GM12878 (cell line): ENCODE data around the gene GCSAM. TPM values are rescaled to one million over a fixed set of nuclear protein-coding genes. Genes with fewer than 3 reads are reported as not detected.

Experiments used
- ASH2L ChIP-seq: fragments of 300-600, 200-600 bp; sonication (generic); IDR thresholded peaks from 2 replicates; pipeline ENCODE4 v1.6.1; 2017; ENCODE audit warnings: low read depth, mild to moderate bottlenecking, borderline replicate concordance
- ATF7 ChIP-seq: fragments of 450-650 bp; IDR thresholded peaks from 2 replicates; pipeline ENCODE4 v1.6.1; 2016; ENCODE audit warnings: low read depth, mild to moderate bottlenecking
- DPF2 ChIP-seq: fragments of 450-650 bp; IDR thresholded peaks from 2 replicates; pipeline ENCODE4 v1.6.1; 2017; ENCODE audit warnings: mild to moderate bottlenecking
- IRF4 ChIP-seq: IDR thresholded peaks from 2 replicates; pipeline ENCODE4 v1.6.1; 2011; ENCODE audit warnings: low read depth, low read length
- MEF2A ChIP-seq: IDR thresholded peaks from 2 replicates; pipeline ENCODE4 v1.6.1; 2011; ENCODE audit warnings: low read depth, mild to moderate bottlenecking, low read length, moderate library complexity; ENCODE audit not compliant: insufficient read depth
- MYC ChIP-seq: IDR thresholded peaks from 2 replicates; pipeline ENCODE4 v1.6.1; 2011; ENCODE audit warnings: mild to moderate bottlenecking, low read length, moderate library complexity, inconsistent platforms; ENCODE audit not compliant: insufficient read depth, insufficient replicate concordance, insufficient read length, severe bottlenecking
- NR2F1 ChIP-seq: fragments of 450-650 bp; conservative IDR thresholded peaks from 2 replicates; pipeline ENCODE4 v1.6.1; 2017; ENCODE audit warnings: mild to moderate bottlenecking
- POLR2AphosphoS5 ChIP-seq: IDR thresholded peaks from 2 replicates; pipeline ENCODE4 v1.6.1; 2011; ENCODE audit warnings: mild to moderate bottlenecking, low read length, inconsistent platforms
- STAT1 ChIP-seq: fragments of 450-650 bp; conservative IDR thresholded peaks from 2 replicates; pipeline ENCODE4 v1.6.1; 2014; ENCODE audit warnings: antibody characterized with exemption, mild to moderate bottlenecking
- TCF3 ChIP-seq: IDR thresholded peaks from 2 replicates; pipeline ENCODE4 v1.6.1; 2012; ENCODE audit warnings: low read depth, mild to moderate bottlenecking, low read length, borderline replicate concordance; ENCODE audit not compliant: insufficient read depth
- YBX1 ChIP-seq: fragments of 450-650 bp; IDR thresholded peaks from 2 replicates; pipeline ENCODE4 v1.6.1; 2016; ENCODE audit warnings: antibody characterized with exemption
- ZBED1 ChIP-seq: IDR thresholded peaks from 2 replicates; pipeline ENCODE4 v1.6.1; 2016; ENCODE audit warnings: borderline replicate concordance
- ZNF24 ChIP-seq: fragments of 450-650 bp; IDR thresholded peaks from 2 replicates; pipeline ENCODE4 v1.6.1; 2017; ENCODE audit warnings: antibody characterized with exemption, mild to moderate bottlenecking
- polyA plus RNA-seq, 11 experiments: library from polyadenylated mRNA; depleted of rRNA in 4 of 11; unstranded in 6 of 11; stranded (reverse) in 5 of 11; fragments of >200 nt; fragmentation: Nextera tagmentation in 4 of 11; fragmentation: Illumina TruSeq in 1 of 11; extraction: Ambion mirVana in 4 of 11; extraction: Trizol in 1 of 11; gene quantifications; 1 replicate in 1 of 11; 2 replicates in 10 of 11; pipeline versions ENCODE4 v1.2.1 to v1.2.3, GENCODE V29; 2011 to 2016; ENCODE audit warnings: inconsistent platforms in 2 of 11, missing spikeins in 2 of 11, low read depth in 1 of 11
- total RNA-seq, 4 experiments: library from RNA; depleted of rRNA in 3 of 4; stranded (reverse); fragments of >200 nt in 3 of 4; fragmentation: Illumina TruSeq in 1 of 4; extraction: Trizol in 1 of 4; gene quantifications; 2 replicates each; pipeline versions ENCODE4 v1.2.1 to v1.2.3, GENCODE V29; 2013 to 2021
- TF ChIP-seq, protein P1 (sequence below): fragments of 150-350 bp; IDR thresholded peaks from 2 replicates; pipeline ENCODE4 v1.6.1; 2014; ENCODE audit warnings: mild to moderate bottlenecking, low read depth, low read length
- TF ChIP-seq, protein P2 (sequence below): IDR thresholded peaks from 2 replicates; pipeline ENCODE4 v1.6.1; 2012; ENCODE audit warnings: low read depth, low read length, improper control_type of control experiment
- TF ChIP-seq, protein P3 (sequence below): fragments of 450-650 bp; IDR thresholded peaks from 2 replicates; pipeline ENCODE4 v1.6.1; 2017; ENCODE audit warnings: antibody characterized with exemption, mild to moderate bottlenecking, moderate library complexity
- TF ChIP-seq, protein P4 (sequence below): fragments of 450-650 bp; IDR thresholded peaks from 2 replicates; pipeline ENCODE4 v1.6.1; 2017; ENCODE audit warnings: mild to moderate bottlenecking
- TF ChIP-seq, protein P5 (sequence below): IDR thresholded peaks from 2 replicates; pipeline ENCODE4 v1.6.1; 2012; ENCODE audit warnings: improper control_type of control experiment, low read depth, low read length; ENCODE audit not compliant: insufficient replicate concordance

Gene GCSAM
- total and polyA plus RNA-seq, 10 of the 15 experiments (the other 5 are each of a cell fraction or from before 2014, with no cell fraction given): 81.5 to 407 (median 107) TPM

DNA sequence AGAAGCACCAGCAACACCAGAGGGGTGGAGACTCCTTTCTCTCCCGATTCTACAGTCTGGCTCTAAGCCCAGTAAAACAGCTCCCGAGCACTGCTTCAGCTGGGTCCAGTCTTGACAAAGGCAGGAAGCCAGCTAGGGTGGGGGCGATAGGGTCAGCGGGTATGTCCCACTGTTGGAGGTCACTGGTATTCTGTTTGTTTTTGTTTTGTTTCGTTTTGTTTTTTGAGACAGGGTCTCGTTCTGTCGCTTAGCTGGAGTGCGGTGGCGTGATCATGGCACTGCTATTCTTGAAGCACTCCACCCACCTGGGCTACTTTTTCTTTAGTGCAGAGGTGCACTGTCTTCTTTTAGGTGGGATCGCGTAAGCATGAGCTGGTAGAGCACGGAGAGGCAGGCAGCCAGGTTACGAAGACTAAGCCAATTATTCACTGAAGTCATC, 16.3 kb downstream of the GCSAM start (continued):
- TF ChIP-seq POLR2AphosphoS5 (peak; percentile 69), YBX1 (no peak), ZNF24 (no peak), ATF7 (peak; percentile 38; the same call in 1 of the 2 replicates), DPF2 (0 out of 2 replicates have a peak, but pooled peaks have one; percentile 33), STAT1 (no peak), NR2F1 (0 out of 2 replicates have a peak, but pooled peaks have one; percentile 12), TCF3 (no peak), MEF2A (no peak), MYC (no peak), ASH2L (no peak), ZBED1 (0 out of 2 replicates have a peak, but pooled peaks have one; percentile 52), IRF4 (0 out of 2 replicates have a peak, but pooled peaks have one; percentile 4)
- TF ChIP-seq, protein P1, sequence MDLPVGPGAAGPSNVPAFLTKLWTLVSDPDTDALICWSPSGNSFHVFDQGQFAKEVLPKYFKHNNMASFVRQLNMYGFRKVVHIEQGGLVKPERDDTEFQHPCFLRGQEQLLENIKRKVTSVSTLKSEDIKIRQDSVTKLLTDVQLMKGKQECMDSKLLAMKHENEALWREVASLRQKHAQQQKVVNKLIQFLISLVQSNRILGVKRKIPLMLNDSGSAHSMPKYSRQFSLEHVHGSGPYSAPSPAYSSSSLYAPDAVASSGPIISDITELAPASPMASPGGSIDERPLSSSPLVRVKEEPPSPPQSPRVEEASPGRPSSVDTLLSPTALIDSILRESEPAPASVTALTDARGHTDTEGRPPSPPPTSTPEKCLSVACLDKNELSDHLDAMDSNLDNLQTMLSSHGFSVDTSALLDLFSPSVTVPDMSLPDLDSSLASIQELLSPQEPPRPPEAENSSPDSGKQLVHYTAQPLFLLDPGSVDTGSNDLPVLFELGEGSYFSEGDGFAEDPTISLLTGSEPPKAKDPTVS: no peak
- TF ChIP-seq, protein P2, sequence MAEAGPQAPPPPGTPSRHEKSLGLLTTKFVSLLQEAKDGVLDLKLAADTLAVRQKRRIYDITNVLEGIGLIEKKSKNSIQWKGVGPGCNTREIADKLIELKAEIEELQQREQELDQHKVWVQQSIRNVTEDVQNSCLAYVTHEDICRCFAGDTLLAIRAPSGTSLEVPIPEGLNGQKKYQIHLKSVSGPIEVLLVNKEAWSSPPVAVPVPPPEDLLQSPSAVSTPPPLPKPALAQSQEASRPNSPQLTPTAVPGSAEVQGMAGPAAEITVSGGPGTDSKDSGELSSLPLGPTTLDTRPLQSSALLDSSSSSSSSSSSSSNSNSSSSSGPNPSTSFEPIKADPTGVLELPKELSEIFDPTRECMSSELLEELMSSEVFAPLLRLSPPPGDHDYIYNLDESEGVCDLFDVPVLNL: no peak
- TF ChIP-seq, protein P3, sequence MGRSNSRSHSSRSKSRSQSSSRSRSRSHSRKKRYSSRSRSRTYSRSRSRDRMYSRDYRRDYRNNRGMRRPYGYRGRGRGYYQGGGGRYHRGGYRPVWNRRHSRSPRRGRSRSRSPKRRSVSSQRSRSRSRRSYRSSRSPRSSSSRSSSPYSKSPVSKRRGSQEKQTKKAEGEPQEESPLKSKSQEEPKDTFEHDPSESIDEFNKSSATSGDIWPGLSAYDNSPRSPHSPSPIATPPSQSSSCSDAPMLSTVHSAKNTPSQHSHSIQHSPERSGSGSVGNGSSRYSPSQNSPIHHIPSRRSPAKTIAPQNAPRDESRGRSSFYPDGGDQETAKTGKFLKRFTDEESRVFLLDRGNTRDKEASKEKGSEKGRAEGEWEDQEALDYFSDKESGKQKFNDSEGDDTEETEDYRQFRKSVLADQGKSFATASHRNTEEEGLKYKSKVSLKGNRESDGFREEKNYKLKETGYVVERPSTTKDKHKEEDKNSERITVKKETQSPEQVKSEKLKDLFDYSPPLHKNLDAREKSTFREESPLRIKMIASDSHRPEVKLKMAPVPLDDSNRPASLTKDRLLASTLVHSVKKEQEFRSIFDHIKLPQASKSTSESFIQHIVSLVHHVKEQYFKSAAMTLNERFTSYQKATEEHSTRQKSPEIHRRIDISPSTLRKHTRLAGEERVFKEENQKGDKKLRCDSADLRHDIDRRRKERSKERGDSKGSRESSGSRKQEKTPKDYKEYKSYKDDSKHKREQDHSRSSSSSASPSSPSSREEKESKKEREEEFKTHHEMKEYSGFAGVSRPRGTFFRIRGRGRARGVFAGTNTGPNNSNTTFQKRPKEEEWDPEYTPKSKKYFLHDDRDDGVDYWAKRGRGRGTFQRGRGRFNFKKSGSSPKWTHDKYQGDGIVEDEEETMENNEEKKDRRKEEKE: no peak
- TF ChIP-seq, protein P4, sequence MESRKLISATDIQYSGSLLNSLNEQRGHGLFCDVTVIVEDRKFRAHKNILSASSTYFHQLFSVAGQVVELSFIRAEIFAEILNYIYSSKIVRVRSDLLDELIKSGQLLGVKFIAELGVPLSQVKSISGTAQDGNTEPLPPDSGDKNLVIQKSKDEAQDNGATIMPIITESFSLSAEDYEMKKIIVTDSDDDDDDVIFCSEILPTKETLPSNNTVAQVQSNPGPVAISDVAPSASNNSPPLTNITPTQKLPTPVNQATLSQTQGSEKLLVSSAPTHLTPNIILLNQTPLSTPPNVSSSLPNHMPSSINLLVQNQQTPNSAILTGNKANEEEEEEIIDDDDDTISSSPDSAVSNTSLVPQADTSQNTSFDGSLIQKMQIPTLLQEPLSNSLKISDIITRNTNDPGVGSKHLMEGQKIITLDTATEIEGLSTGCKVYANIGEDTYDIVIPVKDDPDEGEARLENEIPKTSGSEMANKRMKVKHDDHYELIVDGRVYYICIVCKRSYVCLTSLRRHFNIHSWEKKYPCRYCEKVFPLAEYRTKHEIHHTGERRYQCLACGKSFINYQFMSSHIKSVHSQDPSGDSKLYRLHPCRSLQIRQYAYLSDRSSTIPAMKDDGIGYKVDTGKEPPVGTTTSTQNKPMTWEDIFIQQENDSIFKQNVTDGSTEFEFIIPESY: no peak
- TF ChIP-seq, protein P5, sequence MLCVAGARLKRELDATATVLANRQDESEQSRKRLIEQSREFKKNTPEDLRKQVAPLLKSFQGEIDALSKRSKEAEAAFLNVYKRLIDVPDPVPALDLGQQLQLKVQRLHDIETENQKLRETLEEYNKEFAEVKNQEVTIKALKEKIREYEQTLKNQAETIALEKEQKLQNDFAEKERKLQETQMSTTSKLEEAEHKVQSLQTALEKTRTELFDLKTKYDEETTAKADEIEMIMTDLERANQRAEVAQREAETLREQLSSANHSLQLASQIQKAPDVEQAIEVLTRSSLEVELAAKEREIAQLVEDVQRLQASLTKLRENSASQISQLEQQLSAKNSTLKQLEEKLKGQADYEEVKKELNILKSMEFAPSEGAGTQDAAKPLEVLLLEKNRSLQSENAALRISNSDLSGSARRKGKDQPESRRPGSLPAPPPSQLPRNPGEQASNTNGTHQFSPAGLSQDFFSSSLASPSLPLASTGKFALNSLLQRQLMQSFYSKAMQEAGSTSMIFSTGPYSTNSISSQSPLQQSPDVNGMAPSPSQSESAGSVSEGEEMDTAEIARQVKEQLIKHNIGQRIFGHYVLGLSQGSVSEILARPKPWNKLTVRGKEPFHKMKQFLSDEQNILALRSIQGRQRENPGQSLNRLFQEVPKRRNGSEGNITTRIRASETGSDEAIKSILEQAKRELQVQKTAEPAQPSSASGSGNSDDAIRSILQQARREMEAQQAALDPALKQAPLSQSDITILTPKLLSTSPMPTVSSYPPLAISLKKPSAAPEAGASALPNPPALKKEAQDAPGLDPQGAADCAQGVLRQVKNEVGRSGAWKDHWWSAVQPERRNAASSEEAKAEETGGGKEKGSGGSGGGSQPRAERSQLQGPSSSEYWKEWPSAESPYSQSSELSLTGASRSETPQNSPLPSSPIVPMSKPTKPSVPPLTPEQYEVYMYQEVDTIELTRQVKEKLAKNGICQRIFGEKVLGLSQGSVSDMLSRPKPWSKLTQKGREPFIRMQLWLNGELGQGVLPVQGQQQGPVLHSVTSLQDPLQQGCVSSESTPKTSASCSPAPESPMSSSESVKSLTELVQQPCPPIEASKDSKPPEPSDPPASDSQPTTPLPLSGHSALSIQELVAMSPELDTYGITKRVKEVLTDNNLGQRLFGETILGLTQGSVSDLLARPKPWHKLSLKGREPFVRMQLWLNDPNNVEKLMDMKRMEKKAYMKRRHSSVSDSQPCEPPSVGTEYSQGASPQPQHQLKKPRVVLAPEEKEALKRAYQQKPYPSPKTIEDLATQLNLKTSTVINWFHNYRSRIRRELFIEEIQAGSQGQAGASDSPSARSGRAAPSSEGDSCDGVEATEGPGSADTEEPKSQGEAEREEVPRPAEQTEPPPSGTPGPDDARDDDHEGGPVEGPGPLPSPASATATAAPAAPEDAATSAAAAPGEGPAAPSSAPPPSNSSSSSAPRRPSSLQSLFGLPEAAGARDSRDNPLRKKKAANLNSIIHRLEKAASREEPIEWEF: no peak
